RWPE2 (cell line): ENCODE results near the gene CEACAM19.
A peak's percentile ranks its signal among the peaks of the same experiment; 100 is the strongest.
"Not testable (repeated sequence)": the region's sequence is repeated elsewhere in the genome, so short reads cannot be mapped to it uniquely, and the experiment has no call there.

Experiments
- ATAC-seq: fragments of 200-7000 bp; cut with Tn5 transposase; 3 replicates; pipeline ENCODE4 v1.9.1; 2021; ENCODE audit warnings: low read depth
- DNase-seq: peaks from one replicate; pipeline ENCODE4 v3.0.0-alpha.2; 2020; ENCODE audit warnings: low spot score
- H3K27ac ChIP-seq: fragments of 450-650 bp; 2 replicates; pipeline ENCODE4 v1.5.1; 2017; ENCODE audit warnings: mild to moderate bottlenecking; ENCODE audit not compliant: poor library complexity, severe bottlenecking
- H3K27me3 ChIP-seq: fragments of 250-450 bp; sonication (Bioruptor Pico); 2 replicates; pipeline ENCODE4 v1.5.1; 2021; ENCODE audit warnings: mild to moderate bottlenecking, moderate library complexity; ENCODE audit not compliant: insufficient read depth, poor library complexity, severe bottlenecking
- H3K36me3 ChIP-seq: fragments of 250-450 bp; sonication (Bioruptor Pico); 2 replicates; pipeline ENCODE4 v1.5.1; 2020; ENCODE audit warnings: low read depth, mild to moderate bottlenecking, moderate library complexity
- H3K4me1 ChIP-seq: fragments of 250-450 bp; sonication (Bioruptor Pico); 2 replicates; pipeline ENCODE4 v1.5.1; 2021; ENCODE audit warnings: mild to moderate bottlenecking, moderate library complexity; ENCODE audit not compliant: insufficient read depth, poor library complexity, severe bottlenecking
- H3K4me3 ChIP-seq: fragments of 250-450 bp; sonication (Bioruptor Pico); 2 replicates; pipeline ENCODE4 v1.5.1; 2021; ENCODE audit warnings: mild to moderate bottlenecking, moderate library complexity; ENCODE audit not compliant: severe bottlenecking
- H3K9me3 ChIP-seq: fragments of 250-450 bp; sonication (Bioruptor Pico); 2 replicates; pipeline ENCODE4 v1.5.1; 2021; ENCODE audit warnings: mild to moderate bottlenecking, moderate library complexity; ENCODE audit not compliant: severe bottlenecking
- CTCF ChIP-seq: fragments of 450-650 bp; IDR thresholded peaks from one replicate; pipeline ENCODE4 v1.5.1; 2017; ENCODE audit warnings: mild to moderate bottlenecking, moderate library complexity; ENCODE audit not compliant: poor library complexity, severe bottlenecking

CEACAM19 gene

GRCh38 chr19:44626048-44626624 lies 45.1 kb upstream of the CEACAM19 start:
- Histone ChIP-seq H3K36me3 (no peaks in the 10 kb centered on the region), H3K27ac (peak overlapping the region; percentile 88), H3K9me3 (no peaks in the 10 kb centered on the region), H3K27me3 (no peaks in the 10 kb centered on the region), H3K4me3 (no peak overlapping the region), H3K4me1 (peaks cover 19% of the 10 kb centered on the region)
- ATAC-seq = peak; percentile 97
- peak; percentile 88 for DNase-seq
- TF ChIP-seq CTCF = no peak

GRCh38 chr19:44627631-44628030 lies 43.7 kb upstream of the CEACAM19 start:
- no peak for TF ChIP-seq CTCF
- ATAC-seq = no peak
- H3K4me3 ChIP-seq = no peak overlapping the region
- H3K27me3 ChIP-seq = no peaks in the 10 kb centered on the region
- no peaks in the 10 kb centered on the region for H3K9me3 ChIP-seq
- H3K27ac ChIP-seq = peak overlapping the region; percentile 88
- peaks cover 19% of the 10 kb centered on the region for H3K4me1 ChIP-seq
- H3K36me3 ChIP-seq = no peaks in the 10 kb centered on the region
- no peak for DNase-seq

GRCh38 chr19:44628793-44629192 lies 42.5 kb upstream of the CEACAM19 start:
- Histone ChIP-seq H3K4me3 (no peak overlapping the region), H3K4me1 (peaks cover 19% of the 10 kb centered on the region)
- no peak for TF ChIP-seq CTCF

GRCh38 chr19:44631611-44632010 lies 39.7 kb upstream of the CEACAM19 start:
- not testable (repeated sequence) for H3K4me3 ChIP-seq, H3K36me3 ChIP-seq, H3K27ac ChIP-seq, H3K9me3 ChIP-seq, H3K27me3 ChIP-seq, DNase-seq, ATAC-seq
- peaks cover 11% of the 10 kb centered on the region for H3K4me1 ChIP-seq

More at GRCh38 chr19:44628793-44629192, 42.5 kb upstream of the CEACAM19 start:
- Histone ChIP-seq H3K9me3 (no peaks in the 10 kb centered on the region), H3K27me3 (no peaks in the 10 kb centered on the region), H3K27ac (no peak overlapping the region), H3K36me3 (no peaks in the 10 kb centered on the region)
- no peak for DNase-seq
- ATAC-seq = no peak

- H3K9me3 ChIP-seq, DNase-seq, H3K27me3 ChIP-seq, H3K36me3 ChIP-seq, H3K27ac ChIP-seq, H3K4me3 ChIP-seq, ATAC-seq: not testable (repeated sequence)
- H3K4me1 ChIP-seq = peaks cover 15% of the 10 kb centered on the region
These were observed 37.2 kb upstream of the CEACAM19 start for GRCh38 chr19:44634058-44634457.

- Histone ChIP-seq H3K9me3 (no peaks in the 10 kb centered on the region), H3K36me3 (no peaks in the 10 kb centered on the region), H3K4me3 (no peak overlapping the region), H3K27ac (peak overlapping the region; percentile 59), H3K27me3 (no peaks in the 10 kb centered on the region), H3K4me1 (peaks cover 15% of the 10 kb centered on the region)
- no peak for TF ChIP-seq CTCF
- ATAC-seq (no peak), DNase-seq (no peak)
These were observed 36.5 kb upstream of the CEACAM19 start for GRCh38 chr19:44634785-44635184.
